GM15510 (cell line): ENCODE data around the gene SPATC1L.

Experiments
- POLR2A ChIP-seq: IDR thresholded peaks from 3 replicates; pipeline ENCODE4 v1.6.1; 2011; ENCODE audit warnings: borderline replicate concordance; ENCODE audit not compliant: insufficient read length; ENCODE audit errors: extremely low read depth

SPATC1L gene

DNA sequence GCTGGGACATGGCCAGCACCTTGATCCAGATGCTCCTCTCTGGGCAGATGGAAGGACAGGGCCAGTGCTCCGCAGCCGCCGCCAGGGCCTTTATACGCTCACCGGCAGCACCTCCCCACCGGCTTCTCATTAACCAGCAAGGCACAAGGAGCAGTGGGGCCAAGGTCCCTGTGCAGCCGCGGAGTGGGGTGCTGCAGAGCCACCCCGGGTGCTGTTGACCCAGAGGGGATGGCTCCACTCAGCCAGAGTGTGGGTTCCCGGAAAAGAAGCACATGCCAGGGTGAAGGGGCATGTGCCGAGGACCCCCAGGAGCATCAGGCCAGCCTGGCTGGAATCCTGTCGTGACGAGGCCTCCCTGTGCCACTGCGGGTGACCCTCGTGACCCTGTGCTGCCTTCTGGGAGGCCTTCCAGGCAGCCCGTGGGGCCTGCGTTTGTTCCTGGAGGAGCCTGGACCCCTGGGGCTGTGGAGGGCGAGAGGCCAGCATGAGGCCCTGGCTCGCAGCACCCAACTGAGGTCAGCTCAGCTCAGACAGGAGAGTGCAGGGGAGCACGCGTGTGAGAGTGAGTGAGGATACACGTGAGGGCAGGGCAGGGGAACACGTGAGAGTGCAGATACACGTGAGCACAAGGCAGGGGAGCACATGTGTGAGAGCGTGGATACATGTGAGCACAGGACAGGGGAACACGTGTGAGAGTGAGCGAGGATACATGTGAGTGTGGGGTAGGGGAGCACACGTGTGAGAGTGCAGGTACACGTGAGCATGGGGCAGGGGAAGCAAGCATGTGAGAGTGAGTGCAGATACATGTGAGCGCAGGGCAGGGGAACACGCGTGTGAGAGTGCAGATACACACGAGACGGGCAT, 28.5 kb downstream of the SPATC1L start, which contains the start of gene FTCD:
TSS of gene FTCD (minus strand) at position 66 of the 864 bp plus-strand sequence. CDS start at position 10, 56 bp downstream.
- TF ChIP-seq POLR2A = no peak

DNA sequence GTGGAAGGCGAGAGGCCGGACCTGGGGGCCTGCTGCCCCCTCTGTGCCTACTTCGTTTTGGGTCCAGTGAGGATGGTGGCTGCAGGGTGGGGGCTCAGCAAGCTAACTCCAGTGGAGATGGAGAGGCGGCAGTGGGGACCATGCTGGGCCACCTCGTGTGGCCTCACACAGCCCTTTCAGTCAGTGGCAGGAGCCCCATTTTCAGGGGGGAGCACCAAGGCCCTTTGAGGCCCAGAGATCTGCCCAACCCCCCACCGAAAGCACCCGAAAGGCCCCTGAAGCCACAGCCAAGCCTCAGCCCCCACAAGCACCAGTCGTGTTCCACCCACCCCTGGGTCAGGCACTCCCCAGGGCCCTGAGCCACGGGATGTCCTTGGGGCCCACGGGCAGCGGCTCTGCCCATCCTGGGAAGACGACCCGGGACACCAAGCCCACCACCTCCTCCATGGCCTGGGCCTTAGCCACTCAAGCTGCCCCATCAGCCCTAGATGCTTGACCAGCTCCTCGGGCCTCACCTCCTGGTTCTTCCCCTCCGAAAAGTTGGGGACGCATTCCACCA, 29.2 kb downstream of the SPATC1L start:
- TF ChIP-seq POLR2A = no peak

DNA sequence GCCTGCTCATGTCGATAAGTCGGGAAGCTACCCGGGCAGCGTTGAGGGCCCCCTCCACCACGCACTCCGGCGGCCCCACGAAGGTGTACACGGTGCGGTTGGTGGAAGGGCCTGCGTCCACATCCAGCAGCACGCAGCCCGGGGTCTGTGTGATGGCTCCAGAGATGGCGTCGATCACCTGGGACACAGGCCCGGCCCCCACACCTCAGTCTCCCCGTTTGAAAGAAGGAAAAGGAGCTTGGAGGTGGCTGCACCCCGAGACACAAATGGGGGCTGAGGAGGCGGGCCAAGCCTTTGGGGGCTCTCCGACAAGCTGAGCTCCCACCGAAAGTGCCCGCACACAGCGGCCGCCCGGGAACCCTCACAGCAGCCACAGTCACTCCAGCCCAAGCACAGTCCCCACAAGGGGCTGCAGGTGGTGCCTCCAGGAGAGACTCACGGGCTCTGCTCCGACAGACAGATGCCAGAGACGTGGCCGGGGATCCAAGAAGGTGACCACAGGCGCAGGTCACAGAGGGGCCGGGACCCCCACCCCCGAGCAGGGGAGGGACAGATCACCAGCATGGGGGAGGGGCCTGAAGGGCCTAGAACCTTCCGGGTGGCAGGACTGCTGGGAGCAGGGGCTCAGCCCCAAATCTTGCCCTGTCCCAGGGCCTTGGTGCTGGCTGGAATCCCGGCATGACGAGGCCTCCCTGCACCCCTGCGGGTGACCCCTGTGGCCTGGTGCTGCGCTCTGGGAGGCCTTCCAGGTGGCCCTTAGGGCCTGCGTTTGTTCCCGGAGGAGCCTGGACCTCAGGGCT, 29.9 kb downstream of the SPATC1L start:
- no peak for TF ChIP-seq POLR2A

DNA sequence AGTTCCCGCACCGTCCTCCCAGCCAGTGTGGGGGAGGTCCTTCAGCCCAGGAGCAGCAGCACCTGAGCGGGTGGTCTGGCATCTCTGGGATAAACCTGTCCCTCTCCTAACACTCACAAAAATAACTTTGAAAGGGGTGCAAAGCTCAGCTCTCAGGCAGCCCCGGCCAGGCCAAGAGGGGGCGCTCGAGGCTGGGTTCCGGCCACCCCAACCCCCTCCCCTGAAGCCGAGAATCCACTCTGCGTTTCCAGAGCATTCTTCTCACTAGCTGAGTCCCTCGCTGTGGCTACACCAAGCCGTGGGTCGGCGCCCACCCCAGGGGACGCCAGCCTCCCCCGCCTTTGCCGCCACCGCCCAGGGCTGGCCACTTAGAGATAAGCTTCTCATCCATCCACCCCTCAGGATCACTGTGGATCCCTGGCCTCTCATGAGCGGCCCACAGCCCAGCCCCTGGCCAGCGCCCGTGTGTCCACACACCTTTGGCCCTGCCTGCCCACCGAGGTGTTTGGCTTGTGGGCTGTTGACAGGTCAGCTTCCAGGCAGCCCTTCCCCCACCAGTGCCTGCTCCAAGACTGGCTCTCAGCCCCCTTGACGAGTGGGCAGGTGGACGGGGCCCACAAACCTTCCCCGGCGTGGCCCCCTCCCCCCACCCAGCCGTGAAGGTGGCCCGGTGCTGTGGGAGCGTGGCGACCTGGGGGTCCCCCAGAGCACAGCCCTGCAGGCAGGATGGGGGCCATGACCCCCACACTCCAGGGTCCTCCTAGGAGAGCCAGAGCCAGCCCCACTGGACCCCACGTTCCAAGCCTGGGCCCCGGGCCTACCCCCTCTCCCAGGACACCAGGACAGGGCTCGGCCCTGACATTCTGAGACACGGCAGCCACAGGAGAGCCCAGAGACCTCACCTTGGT, 30.8 kb downstream of the SPATC1L start:
- TF ChIP-seq POLR2A = no peak

DNA sequence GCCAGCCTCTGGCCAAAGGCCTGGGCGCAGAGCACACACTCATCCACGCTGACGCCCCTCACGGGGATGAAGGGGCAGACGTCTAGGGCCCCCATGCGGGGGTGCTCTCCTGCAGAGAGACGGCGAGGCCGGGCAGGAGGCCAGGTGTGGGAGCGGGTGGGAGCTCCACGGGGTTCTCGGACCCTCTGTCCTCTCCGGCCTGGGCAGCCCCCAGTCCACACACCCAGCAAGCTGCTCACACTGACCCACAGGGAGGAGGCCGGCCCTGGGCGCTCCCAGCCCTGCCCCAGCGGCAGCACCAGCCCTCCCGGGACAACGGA, 31.4 kb downstream of the SPATC1L start:
- TF ChIP-seq POLR2A = no peak

DNA sequence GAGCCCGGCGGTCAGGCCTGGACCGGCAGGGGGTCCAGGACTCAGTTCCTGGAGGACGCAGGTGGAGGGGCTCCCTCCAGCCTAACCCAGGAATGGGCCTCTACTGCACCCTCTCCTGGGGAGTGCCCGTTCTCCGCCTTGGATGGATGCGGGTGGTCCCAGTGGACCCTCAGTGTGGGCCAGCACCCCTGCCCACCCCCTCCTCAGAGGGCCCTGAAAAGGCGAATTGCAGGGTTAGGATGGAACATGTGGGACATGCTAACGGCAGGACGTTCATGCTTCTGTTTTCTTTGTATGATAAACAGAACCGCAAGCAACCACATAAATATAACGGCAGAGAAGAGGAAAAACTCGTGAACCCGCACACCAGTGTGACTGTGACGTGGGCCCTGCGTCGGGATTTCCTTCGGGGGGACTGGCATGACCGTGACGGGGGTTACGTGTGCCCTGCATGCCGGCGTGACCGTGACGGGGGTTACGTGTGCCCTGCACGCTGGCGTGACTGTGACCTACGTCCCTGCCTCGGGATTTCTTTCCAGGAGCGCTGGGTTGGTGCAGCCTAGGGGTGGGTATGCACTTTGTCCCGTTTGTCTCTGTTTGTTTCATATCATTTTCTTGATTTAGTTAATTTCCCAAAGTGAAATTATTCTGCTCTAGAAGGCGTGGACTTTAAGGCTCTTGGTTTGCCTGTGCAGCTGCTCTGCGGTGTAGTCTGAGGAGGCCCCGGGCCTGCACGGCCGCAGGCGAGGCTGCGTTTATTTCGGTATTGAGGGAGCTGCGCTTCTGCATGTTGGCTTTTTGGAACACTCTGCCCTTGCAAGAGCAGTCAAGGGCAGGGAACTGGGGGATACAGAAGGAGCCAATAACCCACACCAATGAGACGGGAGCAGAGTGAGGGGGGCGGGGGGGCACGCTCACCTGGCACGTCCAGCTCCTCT, 32.0 kb downstream of the SPATC1L start:
- TF ChIP-seq POLR2A = no peak

DNA sequence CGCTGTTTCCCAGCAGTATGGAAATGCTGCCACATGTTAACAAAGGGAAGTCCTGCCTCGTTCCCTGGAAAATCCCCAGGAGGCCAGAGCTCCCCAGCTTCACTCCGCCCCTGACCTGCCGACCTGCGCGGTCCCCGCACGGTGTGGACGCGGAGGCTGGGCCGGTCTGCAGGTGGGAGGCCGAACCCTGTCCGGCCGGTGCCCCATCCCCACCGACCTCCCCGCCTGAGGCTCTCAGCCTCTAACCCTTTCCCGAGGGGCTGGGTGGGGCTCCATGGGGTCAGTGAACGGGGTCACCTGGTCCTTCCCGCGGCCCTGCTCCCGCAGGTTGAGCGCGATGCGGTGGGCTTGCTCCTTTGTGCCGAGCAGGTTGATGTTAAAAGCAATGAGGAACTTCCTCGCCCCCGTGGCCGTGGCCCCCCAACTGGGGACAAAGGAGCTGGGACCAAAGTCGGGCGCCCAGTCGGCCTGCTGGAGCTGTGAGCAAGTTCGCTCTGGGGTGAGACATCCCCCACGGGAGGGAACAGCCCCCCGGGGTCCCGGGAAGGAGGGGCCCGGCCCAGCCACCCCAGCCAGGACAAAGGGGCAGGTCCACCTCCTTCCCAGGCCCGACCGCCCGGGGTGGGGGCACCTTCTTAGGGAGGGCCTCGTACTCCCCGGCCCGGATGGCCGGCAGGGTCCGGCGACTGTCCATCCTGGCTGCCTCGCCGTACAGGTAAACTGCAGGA, 32.8 kb downstream of the SPATC1L start:
- no peak for TF ChIP-seq POLR2A

DNA sequence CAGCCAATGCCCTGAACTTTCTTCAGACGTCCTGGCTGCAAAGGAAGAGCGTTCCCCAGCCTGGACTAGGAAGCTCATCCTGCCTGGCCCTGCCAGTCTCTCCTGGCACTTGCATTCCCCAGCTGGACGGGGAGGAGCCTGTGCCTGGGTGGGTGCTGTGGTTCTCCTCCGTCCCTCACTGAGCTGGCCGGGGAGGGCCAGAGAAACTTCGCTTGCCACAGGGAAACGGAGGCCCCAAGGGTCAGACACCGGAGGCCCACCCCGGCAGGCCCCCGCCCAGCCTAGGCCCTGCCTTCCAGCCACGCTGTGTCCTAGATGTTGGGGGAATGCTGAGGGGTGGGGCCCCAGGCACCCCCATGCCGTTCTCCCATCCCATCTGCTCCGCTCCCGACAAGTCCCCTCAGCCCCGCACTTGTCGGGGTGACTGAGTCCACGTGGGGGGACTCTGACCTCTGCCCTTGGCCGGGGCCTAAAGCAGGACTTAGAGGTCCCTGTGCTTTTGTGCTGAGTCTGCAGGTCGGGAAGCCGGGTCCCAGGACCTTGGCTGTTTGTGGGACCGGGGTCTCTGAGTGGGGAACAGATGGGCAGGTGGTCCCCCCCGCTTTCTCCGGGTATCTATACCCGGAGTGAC, 33.7 kb downstream of the SPATC1L start:
- TF ChIP-seq POLR2A = no peak

DNA sequence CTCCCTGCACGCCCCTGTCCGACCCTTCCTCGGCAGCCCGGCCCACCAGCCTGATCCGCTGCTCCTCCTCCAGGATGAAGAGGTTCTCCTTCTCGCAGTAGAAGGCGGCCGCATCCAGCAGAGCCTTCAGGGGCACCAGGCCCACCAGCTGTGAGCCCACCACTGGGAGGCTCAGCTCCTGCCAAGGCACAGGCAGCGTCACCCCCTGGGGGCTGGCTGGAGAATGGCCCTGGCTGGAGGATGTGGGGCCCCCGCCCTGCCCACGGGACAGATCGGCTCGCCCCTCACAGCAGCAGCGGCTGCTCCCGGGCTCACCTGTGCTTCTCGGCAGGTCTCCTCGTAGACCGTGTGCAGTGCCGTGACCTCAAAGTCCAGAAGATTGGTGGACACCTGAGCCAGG, 34.2 kb downstream of the SPATC1L start:
- TF ChIP-seq POLR2A = no peak

DNA sequence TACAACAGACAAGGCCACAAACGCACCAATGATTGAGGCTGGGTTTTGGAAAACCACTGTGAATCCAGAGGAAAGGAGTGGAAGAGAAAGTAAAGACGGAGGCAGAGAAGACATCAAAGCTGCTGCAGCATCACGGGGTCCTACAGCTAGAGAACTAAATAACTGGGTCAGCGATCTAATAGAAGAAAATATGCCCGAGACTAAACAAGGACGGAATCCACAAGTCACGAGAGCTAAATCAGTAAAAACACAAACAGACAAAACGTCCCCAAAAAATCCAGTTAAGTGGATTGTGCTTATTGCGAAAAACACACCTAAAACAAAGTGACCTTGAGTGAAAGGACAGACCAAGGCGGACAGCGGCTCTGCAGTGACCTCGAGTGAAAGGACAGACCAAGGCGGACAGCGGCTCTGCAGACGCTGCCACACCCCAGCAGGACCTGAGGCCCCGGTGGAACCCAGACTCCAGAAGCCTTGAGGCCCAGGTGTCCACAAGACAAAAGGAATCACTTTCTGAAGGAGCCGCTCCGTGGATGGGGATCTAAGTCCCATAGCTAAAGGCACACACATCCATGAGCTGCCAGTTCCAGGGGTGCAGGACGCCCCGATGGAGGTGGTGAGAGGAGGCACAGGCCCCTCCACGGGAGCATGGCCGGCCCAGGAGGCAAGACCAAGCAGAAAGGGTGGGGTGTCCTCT, 34.9 kb downstream of the SPATC1L start:
- TF ChIP-seq POLR2A = no peak

DNA sequence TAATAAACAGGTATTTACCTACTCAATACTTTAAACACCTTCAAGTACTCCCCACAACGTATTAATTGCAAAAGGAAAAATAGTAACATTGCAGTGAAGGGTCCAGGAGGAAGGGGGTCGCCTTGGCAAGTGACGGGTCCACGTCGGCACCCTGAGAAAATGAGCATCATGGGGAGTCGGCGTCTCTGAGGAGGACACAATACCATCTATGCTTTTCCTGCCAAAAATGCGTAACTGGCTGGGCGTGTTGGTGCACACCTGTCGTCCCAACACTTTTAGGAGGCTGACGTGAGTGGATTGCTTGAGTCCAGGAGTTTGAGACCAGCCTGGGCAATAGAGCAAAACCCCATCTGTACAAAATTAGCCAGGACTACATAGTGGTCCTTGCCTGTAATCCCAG, 36.2 kb downstream of the SPATC1L start:
- no peak for TF ChIP-seq POLR2A

DNA sequence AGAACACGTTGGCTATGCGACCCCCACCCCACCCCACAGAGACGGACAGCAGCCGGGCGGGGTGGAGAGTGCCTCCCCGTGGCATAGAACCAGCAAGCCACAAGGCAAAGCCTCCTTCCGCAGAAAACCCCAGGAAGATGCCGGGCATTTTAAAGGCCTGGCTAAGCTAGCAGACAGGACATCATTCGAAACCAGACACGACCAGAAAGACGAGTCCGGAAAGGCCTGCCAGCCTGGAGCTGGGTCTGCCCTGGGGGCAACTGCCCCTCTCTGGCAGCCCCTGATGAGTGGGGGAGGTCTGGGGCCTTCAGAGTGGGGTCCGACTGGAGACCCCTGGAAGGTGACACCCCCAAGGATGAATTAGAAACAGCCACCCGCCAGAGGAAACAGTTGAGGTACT, 37.4 kb downstream of the SPATC1L start:
- TF ChIP-seq POLR2A = no peak
